ENCODE measurements around the gene SNTG2.
"Not testable (repeated sequence)": the region's sequence is repeated elsewhere in the genome, so short reads cannot be mapped to it uniquely, and the experiment has no call there.

The SNTG2 gene

DNA sequence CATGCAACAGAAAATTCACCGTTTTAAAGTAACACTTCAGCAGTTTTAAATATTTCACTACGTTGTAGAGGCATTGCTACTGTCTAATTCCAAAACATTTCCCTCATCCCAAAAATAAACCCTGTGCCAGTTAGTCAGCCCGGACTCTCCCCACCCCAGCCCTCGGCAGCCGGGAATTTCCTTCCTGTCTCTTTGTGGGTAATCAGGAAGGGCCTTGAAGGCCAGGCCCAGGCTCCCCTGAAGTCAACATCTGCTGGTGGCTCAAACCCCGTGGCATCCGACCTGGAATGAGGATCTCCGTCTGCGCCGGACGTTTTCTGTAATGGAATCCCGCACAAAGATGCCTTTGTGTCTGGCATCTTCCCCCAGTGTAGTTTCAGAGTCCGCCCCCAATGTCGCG is 219.6 kb downstream of the SNTG2 start:
- DNase-seq (ENCODE audit: extremely low read depth in 1 of 2, low read depth in 1 of 2) = no peak

DNA sequence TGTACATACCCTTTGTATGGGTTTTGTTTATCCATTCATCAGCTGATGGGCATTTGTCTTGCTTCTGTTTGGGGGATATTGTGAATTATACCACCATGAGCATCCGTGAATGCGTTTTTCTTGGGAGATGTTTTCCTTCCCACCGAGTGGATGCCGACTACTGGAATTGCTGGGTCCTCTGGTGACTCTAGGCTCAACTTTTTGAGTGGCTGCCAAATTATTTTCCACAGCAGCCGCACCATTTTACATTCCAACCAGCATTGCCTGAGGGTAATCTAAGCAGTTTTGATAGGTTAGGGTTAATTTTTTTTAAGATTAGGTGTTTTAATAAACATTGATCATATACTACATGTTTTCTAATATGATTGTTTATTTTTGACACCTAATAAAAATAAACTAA is 220.1 kb downstream of the SNTG2 start:
- no peak for DNase-seq (ENCODE audit: extremely low read depth in 1 of 2, low read depth in 1 of 2)

DNA sequence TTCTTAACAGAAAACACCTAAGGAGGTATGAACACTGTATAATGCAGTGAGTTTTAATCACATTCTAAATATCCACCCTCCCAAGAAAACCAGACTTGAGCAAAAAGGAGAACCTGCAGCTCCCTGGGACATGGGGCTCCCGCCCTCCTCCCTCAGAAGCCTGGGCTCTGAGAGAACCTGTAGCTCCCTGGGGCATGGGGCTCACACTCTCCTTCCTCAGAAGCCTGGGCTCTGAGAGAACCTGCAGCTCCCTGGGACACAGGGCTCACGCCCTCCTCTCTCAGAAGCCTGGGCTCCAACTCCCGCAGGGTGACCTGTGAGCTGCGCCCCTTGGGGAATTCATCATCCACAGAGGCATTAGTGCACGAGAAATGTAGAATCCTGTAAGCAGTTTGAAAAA is 222.9 kb downstream of the SNTG2 start:
- no peak for DNase-seq (ENCODE audit: extremely low read depth in 1 of 2, low read depth in 1 of 2)

DNA sequence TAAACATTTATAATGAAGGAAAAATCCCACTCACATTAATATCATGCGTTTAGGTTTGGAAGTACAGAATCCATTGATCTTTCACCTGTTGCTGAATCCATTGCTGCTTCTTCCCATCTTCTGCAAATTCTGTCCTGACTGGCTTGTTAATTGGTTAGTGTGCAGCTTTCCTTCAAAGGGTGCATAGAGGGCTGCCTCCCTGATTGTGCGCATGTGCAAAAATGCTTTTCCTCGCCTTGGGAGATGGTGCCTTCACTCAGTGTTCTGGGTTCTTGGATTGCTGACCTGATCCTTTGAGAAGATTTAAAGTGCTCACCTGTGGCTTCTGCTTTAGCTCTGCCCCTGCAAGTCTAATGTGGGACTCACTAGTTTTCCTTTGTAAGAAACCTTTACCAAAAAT is 231.2 kb downstream of the SNTG2 start:
- DNase-seq (ENCODE audit: extremely low read depth in 1 of 2, low read depth in 1 of 2) = no peak

DNA sequence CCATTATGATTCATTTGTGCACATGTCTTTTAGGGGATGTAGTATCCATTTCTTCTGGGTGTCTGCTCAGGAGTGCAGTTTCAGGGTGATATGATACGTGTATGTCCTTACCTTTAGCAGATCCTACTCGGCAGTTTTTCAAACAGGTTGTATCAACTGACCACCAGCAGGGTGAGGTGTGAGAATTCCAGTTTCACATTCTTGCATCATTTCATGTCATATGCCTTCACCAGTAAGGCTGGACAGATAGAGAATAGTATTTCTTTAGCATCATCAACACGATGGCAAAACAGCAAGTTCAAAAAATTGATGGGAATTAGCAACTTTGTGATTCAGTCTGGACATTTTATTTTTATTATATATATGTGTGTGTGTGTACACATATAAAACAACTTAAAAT is 232.7 kb downstream of the SNTG2 start:
- DNase-seq (ENCODE audit: extremely low read depth in 1 of 2, low read depth in 1 of 2) = no peak

DNA sequence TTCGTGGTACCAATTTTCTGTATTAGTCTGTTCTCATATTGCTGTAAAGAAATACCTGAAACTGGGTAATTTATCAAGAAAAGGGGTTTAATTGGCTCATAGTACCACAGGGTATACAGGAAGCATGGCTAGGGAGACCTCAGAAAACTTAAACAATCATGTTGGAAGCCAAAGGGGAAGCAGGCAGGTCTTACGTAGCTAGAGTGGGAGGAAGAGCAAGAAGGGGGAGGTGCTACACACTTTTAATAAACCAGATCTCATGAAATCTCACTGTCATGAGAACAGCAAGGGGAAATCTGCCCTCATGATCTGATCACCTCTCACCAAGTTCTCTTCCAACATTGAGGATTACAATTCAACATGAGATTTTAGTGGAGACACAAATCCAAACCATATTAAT is 235.8 kb downstream of the SNTG2 start:
- DNase-seq (ENCODE audit: extremely low read depth in 1 of 2, low read depth in 1 of 2) = no peak

DNA sequence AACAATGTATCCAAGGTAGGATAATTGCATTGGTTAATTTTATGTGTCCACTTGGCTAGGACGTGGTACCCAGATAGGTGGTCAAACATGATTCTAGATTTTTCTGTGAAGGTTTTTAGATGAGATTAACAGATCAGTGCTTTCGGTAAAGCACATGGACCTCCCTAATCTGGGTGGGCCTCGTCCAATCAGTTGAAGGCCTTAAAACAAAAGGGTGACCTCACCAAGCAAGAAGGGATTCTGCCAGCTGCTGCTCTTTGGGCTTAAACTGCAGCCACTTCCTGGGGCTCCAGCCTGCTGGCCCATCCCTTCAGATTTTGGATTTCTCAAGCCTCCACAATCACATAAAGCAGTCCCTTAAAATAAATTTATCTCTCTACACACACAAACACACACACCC is 236.5 kb downstream of the SNTG2 start:
- no peak for DNase-seq (ENCODE audit: extremely low read depth in 1 of 2, low read depth in 1 of 2)

DNA sequence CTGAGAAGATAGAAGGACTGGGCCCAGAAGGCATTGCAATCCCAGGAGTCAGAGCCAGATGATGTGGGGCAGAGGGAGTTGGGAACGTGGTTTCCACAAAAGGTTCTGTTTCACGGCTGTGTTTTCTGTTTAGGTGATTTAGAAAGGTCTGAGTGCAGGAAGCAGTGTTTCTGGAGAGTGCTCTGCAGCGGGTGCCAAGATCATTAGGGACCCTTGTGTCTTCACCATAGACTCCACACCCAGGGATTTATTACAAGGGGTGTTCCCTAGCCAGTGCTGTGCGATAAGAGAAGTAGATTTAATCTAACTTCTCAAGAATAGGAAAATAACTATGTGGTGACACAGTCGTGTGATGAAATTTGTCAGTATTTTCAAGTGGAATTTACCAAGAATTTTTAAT is 241.5 kb downstream of the SNTG2 start:
- no peak for DNase-seq (ENCODE audit: extremely low read depth in 1 of 2, low read depth in 1 of 2)

DNA sequence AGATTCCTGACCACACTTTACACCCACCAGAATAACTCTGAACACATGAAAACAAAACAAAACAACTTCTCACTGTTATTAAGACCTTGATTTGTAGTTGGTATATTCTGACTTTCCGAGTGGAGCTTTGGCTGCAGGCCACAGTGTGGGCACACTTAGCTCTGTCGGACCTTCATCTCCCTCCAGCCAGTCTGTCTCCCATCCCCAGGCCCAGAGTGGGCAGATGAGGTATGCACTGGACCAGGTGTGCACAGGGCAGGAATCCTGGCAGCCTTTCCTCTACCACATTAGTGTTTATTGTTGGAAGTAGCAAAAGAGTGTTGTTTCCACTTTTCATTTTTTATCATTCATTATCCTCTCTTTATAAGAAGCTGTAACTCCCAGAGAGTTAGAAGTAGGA is 243.2 kb downstream of the SNTG2 start:
- no peak for DNase-seq (ENCODE audit: extremely low read depth in 1 of 2, low read depth in 1 of 2)

DNA sequence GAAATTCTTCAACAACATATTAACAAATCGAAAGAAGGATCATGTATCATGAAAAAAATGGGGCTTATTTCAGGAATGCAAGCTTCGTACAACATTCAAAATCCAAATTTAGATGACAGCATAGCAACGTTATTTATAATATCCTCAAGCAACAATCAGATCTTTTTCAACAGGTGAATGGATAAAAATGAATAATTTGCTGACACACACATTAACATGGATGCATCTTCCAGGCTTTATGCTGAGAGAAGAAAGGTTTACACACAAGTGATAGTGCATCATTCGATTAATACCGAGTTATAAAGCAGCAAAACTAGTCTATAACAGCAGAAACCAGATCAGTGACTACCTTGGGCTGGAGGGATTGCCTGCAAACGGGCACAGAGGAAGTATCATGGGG is 253.1 kb downstream of the SNTG2 start:
- DNase-seq (ENCODE audit: extremely low read depth in 1 of 2, low read depth in 1 of 2) = no peak

DNA sequence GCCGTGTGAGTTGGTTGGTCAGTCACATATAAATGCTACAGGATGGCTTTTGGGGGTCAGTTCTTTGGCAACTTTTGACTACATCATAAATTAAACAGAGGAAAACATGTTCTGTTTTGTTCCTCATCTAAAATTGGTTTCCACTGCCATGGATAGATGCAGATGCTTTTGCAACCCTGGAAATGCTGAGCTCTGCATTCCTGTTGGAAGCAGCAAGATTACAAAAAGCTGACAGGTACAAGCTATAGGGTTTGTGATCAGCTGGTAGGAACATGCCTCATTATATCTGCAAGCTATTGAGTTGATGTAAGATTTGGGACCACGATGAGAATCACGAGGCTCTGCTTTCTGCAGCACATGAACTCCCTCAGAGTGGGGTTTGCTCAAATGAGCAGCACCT is 255.2 kb downstream of the SNTG2 start:
- DNase-seq (ENCODE audit: extremely low read depth in 1 of 2, low read depth in 1 of 2) = no peak

DNA sequence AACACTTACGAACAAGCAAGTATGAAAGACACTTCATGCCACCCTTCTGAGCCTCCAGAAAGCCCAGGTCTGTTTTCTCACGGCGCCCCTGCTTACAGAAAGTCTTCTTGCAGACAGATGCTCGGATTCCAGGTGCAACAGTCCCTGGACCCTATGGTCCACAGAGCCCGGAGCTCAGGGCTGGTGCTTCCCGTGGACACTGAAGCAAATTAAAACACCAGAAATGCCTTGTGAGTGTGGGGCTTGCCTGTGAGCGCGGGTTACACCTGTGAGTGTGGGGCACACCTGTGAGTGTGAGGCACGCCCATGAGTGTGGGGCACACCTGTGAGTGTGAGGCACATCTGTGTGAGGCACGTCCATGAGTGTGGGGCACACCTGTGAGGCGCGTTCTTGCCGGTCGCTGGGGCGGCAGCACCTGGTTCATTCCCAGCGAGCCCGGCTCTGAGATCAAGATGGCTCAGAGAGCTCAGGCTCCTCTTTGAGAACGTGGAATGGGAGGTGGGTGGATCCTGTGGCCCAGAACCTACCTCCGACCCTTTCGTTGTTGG is 257.4 kb downstream of the SNTG2 start:
- DNase-seq (ENCODE audit: extremely low read depth in 1 of 2, low read depth in 1 of 2) = no peak

DNA sequence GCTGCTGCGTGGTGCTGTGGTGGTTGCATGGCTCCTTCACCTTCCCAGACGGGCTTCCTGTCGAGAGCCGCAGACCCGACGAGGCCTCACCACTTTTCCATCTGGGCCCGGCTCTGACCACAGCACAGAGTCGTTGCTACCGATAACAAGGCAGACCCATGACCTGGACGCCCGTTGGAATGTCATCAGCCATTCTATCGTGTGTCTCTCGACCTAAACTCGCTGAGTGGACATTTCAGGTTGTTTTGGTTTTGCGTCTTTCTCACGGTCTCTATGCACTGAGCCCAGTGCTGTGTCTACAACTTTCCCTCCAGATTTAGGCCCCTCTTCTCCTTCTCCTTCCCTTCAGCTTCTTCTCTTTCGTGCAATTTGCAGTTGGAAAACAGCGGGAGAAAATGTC is 257.9 kb downstream of the SNTG2 start:
- no peak for DNase-seq (ENCODE audit: extremely low read depth in 1 of 2, low read depth in 1 of 2)

DNA sequence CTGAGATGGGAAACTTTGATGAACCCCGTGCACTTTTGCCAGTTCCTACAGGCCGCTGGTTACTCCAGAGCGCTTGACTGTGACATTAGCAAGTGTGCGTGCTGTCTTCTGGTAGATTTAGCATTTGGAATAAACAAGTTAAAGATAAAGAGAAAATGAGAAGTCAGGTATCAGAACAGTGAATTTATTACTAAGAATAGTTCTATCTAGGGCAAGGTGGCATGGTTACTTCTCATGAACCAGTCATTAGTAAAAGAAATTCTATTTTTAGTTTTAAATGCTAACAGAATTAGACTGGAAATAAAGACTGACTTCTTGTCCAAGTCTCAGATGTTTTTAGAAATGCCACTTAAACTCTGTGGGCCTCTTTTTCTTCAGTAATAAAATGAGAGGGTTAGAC is 258.6 kb downstream of the SNTG2 start:
- DNase-seq (ENCODE audit: extremely low read depth in 1 of 2, low read depth in 1 of 2) = no peak

DNA sequence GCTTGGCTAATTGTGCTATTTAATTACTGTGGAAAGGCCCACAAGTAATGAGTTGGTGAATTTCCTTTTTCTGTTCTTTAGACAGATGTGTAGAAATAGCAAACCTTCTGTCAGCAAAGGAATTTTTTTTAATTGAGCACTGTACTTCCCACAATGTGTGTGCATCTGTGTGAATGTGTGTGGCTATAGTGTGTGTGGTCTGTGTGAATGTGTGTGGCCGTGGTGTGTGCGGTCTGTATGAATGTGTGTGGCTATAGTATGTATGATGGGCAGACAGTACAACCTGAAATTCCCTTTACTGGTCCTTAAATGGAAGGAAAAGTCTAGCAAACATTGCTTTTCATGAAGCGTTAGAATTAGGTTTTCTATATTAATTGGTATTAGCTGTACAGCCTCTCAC is 259.1 kb downstream of the SNTG2 start:
- no peak for DNase-seq (ENCODE audit: extremely low read depth in 1 of 2, low read depth in 1 of 2)

DNA sequence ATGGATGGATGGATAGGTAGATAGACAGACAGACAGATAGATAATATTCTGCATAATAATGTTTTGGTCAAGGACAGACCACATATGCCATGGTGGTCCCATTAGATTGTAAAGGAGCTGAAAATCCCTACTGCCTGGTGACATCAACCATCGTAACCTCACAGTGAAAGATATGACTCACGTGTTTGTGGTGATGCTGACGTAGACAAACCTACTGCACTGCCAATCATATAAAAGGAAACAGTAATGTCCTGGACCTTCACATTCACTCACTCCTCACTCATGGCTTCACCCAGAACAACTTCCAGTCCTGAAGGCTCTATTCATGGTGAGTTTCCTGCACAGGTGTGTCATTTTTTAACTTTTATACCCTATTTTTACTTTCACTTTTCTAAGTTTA is 259.7 kb downstream of the SNTG2 start:
- no peak for DNase-seq (ENCODE audit: extremely low read depth in 1 of 2, low read depth in 1 of 2)

DNA sequence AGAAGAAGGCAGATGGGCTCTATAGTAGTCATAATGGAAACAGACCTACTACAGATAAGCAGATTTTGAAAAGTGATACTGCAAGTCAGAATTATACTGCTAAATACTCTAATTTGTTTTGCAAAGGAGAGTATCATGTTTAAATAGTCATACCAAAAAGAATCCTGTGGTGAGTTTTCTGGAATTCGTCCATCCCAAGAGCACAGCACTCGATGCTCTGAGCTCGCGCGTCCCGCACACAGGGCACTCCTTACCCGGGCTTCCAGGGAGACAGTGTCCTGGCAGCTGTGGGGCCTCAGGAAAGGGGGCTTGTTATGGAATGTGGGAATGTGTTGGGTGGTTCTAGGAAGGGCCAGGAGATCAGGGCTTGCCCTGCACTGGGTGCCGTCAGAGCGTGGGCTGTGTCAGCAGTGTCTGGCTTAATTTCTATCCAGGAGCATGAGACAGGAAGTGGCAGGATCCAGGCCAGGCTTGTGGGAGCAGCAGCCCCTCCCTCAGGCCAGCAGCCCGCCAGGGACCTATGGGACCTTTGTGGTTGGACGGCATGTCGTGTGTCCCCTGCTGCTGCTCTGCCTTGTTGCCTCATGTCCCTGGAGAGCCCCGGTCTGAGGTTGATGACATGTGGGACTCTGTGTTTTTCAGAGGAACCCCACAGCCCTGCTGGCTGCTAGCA is 269.4 kb downstream of the SNTG2 start:
- no peak for DNase-seq (ENCODE audit: extremely low read depth in 1 of 2, low read depth in 1 of 2)

DNA sequence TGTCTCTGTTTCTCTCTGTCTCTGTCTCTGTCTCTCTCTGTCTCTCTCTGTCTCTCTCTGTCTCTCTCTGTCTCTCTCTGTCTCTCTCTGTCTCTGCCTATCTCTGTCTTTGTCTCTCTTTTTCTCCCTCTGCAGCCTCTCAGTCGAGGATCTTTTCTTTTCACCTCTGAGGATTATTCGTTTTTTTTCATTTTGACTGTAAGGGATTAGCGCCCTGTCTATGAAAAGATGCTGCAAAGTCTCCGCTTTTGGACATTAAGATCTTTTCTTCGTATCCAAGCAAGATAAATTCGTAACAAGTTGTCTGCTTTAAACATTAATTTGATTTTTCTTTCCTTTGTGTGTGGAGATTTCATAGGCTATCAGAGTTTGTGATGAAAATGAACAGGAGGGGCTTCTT is 271.4 kb downstream of the SNTG2 start:
- DNase-seq (ENCODE audit: extremely low read depth in 1 of 2, low read depth in 1 of 2) = no peak

DNA sequence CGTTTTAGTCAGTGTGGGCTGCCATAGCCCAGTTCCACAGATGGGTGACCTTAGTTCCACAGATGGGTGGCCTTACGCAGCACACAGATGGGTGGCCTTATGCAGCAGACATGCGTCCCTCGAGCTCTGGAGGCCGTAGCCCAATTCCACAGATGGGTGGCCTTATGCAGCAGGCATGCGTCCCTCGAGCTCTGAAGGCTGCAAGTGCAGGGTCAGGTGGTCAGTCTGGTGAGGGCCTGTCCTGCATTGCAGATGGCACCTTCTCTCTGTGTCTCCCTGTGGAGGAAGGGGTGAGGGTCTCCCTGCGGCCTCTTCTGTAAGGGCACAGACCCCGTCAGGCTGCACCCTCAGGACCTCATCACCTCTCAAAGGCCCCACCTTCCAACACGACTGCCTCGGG is 273.1 kb downstream of the SNTG2 start:
- no peak for DNase-seq (ENCODE audit: extremely low read depth in 1 of 2, low read depth in 1 of 2)

DNA sequence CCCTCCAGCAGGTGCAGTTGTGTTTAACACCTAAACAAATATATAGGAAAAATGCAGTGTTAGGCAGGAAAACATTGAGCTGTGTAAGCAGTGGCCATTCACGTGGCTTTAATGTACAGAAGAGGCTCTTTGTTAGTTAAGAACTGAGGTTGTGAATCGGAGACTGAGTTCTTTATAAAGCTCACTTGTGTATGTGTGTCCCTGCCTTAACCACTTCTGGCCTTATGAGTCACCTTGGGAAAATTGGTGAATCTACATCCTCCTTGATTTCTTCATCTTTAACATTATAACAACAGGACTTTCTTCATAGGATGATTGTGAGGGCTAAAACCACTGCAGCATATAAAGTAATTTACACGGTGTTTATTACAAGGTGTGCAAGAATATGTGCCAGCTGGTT is 274.3 kb downstream of the SNTG2 start:
- DNase-seq (ENCODE audit: extremely low read depth in 1 of 2, low read depth in 1 of 2) = no peak

DNA sequence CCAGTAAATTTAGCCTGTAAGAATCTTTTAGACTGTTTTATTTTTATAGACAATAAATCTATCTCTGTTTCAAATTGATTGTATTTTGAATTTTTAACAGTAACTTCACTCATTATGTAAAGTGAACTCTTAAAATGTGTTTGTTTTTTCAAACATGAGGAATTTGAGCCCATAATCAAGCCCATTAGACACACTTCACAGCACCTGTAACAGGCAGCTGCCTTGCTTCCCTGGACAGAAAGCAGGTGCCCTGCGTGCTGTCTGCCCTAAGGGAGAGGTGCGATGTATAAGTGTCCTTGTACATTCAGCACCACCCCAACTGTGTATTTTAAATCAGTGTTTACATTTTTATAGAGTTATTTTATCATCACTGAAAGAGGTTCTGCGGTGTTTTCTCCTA is 276.1 kb downstream of the SNTG2 start:
- no peak for DNase-seq (ENCODE audit: extremely low read depth in 1 of 2, low read depth in 1 of 2)

DNA sequence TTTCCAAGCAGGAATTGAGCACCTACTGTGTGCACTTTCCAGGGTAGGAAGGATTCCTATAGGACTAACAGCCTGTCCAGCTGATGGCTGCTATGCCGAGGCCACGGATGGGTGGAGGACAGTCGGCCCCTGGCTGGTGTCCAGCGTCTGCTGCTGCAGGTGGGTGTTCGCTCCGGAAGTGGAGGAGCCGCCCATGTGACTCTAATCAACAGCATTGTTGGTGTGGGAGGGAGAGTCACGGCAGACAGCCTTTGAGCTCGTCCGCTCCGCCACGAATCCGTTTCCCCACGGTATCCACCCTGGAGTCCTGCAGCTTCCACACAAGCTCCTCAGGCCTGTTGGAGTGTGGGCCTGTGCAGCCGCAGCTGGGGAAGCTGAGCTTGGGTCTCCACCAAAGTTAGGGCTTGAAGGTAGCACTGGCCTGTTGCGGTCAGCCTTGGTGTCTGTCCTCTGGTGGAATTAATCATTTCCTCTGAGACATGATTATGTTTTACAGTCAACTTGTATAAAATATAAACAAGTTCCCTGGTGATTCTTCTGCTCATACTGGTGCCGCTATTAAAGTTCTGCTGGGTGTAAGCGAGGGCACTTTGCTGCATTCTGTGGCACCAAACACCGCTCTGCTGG is 276.7 kb downstream of the SNTG2 start:
- DNase-seq (ENCODE audit: extremely low read depth in 1 of 2, low read depth in 1 of 2) = no peak

DNA sequence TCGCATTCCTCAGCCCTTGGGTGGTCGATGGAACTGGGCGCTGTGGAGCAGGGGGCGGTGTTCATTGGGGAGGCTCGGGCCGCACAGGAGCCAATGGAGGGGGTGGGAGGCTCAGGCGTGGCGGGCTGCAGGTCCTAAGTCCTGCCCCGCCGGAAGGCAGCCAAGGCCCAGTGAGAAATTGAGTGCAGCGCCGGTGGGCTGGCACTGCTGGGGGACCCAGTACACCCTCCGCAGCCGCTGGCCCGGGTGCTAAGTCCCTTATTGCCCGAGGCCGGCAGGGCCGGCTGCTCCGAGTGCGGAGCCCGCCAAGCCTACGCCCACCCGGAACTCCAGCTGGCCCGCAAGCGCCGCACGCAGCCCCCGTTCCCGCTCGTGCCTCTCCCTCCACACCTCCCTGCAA is 278.9 kb downstream of the SNTG2 start:
- not testable (repeated sequence) for DNase-seq (ENCODE audit: extremely low read depth in 1 of 2, low read depth in 1 of 2)
